Fibroblast of gingiva (primary cell): ENCODE data around the gene KYNU.
A peak's percentile ranks its signal among the peaks of the same experiment; 100 is the strongest.
"Not testable (repeated sequence)": the region's sequence is repeated elsewhere in the genome, so short reads cannot be mapped to it uniquely, and the experiment has no call there.

Source experiments
- DNase-seq: peaks from one replicate; pipeline ENCODE4 v3.0.0-alpha.2; 2011; ENCODE audit warnings: low read depth

Gene KYNU

DNA sequence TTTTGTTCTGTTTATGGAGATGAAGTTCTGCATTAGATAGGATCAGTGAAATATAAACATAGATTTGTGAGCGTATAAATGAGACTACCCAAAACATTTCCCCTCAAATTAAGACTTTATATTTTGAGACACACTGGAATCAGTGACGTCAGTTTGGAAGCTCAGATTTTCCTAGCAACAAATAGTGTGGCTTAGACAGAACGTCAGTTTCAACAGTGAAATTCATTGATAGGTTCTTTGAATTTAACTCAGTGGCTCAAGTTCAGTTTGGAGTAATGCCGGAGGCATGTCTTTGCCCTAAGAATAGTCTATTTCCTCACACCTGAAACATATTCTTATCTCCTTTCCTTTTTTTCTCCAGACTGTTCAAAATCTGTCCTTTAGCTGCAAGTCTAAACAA lies 138.2 kb downstream of the KYNU start:
- DNase-seq = no peak

DNA sequence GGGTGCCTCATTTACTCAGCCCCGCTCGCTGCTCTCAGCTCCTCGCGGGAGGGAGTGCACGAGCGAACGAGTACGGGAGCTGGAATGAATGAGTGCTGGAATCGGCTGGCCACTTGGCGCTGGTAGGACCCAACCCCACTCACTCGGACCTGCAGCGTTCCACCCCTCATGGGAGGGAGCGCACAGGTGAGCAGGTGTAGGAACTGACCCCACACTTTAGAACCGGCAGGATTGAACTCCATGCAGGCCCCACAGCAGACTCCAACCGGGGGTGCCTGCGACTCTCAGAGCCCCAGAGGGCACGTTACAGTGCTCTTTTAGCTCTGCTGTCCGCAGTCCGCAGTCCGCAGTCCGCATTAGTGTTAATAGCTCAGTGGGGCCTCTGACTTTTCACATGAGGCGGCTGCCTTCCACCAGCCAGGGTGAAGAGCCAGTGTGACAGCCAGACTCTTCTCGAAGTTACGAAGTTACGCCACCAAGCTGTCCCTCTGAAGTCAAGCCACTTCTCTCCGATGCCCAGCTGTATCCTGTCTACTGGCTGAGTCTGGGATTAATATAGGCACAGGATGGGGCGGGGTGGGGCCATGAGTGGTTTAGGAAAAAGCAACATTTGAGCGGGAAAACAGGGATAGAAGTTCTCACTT lies 149.1 kb downstream of the KYNU start:
- no peak for DNase-seq

DNA sequence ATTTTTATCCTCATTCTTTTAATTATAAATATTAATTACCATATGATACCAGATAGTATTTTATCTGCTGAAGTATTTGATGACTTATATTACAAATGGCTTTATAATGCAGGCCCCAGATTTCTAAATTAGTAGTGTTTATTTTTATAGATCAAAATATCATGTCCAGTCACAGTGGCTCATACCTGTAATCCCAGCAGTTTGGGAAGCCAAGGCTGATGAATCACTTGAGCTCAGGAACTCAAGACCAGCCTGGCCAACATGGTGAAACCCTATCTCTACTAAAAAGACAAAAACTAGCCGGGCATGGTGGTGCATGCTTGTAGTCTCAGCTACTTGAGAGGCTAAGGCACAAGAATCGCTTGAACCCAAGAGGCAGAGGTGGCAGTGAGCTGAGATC lies 151.7 kb downstream of the KYNU start:
- DNase-seq = peak; percentile 38

DNA sequence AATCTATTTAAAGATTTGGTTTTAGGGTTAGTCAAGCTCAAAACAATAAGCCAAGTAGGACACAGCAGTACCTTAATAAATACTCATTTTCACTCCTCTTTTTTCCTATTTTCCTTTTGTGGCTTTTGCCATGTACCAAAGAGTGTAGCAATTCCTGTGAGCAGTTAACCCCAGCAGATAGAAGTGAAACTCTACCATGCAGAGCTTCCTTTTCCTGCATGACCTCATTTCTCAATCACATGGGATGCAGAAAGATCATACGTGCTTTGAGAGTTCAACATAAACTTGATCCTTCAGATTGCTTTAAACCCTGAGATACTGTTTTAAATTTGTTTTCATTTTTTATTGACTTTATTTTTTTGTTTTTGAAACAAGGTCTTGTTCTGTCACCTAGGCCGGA lies 152.7 kb downstream of the KYNU start:
- no peak for DNase-seq

GRCh38 chr2:143034292-143035074 lies 157.0 kb downstream of the KYNU start:
- peak; percentile 75 for DNase-seq

GRCh38 chr2:143051465-143051864 lies 174.0 kb downstream of the KYNU start:
- no peak for DNase-seq

- not testable (repeated sequence) for DNase-seq
Observed at GRCh38 chr2:143053437-143053836, 176.0 kb downstream of the KYNU start.

DNA sequence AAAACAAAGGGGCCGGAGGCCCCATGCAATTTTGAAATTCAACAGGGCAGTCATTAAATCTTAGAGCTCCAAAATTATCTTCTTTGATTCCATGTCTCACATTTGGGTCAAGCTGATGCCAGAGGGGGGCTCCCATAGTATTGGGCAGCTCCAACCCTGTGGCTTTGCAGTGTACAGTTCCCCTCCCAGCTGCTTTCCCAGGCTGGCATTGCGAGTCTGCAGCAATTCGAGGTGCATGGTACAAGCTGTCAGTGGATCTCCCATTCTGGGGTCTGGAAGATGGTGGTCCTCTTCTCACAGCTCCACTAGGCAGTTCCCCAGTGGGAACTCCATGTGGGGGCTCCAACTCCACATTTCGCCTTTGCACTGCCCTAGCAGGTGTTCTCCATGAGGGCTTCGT lies 179.1 kb downstream of the KYNU start:
- no peak for DNase-seq

GRCh38 chr2:143058851-143059250 lies 181.4 kb downstream of the KYNU start:
- DNase-seq = peak; percentile 95

GRCh38 chr2:143063612-143064200 lies 186.2 kb downstream of the KYNU start:
- no peak for DNase-seq

DNA sequence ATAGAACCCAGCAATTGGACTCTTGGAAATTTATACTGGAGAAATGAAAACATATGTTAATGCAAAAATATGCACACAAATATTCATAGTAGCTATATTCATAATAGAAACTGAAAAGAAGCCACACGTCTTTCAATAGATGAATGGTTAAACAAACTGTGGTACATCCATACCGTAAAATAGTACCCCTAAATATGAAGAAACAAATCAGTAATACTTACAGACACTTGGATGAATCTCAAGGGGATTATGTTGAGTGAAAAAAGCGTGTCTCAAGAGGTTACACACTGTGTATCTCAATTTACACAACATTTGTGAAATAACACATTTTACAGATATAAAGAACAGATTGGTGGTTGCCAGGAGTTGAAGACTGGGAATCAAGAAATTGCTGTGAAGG lies 190.6 kb downstream of the KYNU start:
- DNase-seq = peak; percentile 23

DNA sequence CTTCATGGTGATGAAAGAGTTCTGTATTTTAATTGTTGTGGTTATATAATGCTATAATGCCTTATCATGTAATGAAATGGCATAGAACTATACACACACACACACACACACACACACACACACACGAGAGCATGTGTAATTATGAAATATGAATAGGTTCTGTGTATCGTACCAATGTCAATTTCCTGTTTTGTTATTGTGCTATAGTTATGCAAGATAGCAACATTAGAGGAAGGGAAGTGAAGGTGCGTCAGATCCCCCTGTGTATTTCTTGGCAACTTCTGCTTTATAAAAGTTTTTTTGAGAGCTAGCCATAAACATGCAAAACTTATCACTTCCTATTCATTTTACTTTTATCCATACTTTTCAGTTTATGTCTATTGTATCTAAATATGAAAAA lies 191.0 kb downstream of the KYNU start:
- no peak for DNase-seq

- DNase-seq = no peak
Observed at GRCh38 chr2:143070704-143071103, 193.2 kb downstream of the KYNU start.

GRCh38 chr2:143071185-143071876 lies 193.9 kb downstream of the KYNU start:
- no peak for DNase-seq

DNA sequence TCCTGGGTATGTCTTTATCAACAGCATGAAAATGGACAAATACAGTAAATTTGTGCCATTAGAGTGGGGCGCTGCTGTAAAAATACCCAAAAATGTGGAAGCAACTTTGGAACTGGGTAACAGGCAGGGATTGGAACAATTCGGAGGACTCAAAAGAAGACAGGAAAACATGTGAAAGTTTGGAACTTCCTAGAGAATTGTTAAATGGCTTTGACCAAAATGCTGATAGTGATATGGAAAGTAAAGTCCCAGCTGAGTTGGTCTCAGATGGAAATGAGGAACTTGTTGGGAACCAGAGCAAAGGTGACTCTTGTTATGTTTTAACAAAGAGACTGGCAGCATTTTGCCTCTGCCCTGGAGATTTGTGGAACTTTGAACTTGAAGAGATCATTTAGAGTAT lies 197.4 kb downstream of the KYNU start:
- DNase-seq = not testable (repeated sequence)

- DNase-seq = no peak
Observed at GRCh38 chr2:143075711-143076110, 198.2 kb downstream of the KYNU start.

DNA sequence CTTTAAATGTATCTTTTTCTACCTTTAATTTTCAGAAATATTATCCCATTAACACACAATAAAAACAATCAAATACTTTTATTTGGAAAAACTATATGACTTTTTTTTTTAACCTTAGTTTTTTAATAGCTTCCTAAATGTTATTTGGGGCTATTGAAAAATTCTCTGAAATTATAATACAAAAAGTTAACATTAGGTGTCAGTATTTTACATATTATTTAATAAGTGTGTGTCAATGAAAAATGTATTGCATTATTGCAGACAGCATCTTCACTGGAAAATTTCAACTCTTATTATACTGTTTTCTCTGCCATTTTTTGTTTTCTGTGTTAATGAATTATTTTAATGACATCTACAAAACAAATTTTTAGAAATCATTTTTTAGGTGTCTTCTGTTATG lies 200.6 kb downstream of the KYNU start:
- no peak for DNase-seq

- no peak for DNase-seq
Observed at GRCh38 chr2:143081616-143082015, 204.2 kb downstream of the KYNU start.

DNA sequence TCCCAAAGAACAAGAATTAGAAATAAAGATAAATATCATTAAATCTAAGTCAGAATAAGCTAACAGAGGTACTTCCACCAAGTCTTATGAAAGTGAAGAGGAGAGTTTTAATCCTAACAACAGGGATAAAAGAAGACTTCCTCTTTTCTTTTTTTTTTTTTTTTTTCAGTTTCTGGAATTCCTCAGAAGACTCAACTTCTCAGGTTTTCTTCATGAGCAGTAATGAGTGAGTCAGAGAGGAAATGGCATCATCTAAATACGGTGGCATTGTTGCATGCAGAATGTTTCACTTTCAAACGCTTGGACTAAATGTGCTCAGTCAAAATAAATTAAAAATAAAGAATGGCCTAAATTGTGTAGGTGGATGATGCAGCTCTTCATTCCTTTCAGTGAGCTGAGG lies 206.2 kb downstream of the KYNU start:
- DNase-seq = peak; percentile 83

GRCh38 chr2:143084462-143084861 lies 207.0 kb downstream of the KYNU start:
- DNase-seq = no peak

DNA sequence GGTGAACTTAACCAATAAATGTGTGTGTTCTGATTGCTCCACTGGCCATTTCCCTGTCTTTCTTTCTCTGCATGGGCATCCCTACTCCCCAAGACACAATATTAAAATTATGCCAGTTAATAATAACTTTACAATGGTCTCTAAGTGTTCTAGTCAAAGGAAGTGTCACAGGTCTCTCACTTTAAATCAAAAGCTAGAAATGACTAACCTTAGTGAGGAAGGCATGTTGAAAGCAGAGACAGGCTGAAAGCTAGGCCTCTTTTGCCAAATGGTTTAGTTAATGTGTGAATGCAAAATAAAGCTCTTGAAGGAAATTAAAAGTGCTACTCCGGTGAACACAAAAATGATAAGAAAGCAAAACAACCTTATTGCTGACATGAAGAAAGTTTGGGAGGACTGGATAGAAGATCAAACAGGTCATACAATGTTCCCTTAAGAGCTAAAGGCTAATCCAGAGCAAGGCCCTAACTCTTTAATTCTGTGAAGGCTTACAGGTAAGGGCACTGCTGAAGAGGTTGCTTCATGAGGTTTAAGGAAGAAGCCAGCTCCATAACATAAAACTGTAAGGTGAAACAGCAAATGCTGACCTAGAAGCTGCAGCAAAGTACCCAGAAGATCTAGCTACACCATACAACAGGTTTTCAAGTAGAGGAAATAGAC lies 207.8 kb downstream of the KYNU start:
- DNase-seq = no peak

DNA sequence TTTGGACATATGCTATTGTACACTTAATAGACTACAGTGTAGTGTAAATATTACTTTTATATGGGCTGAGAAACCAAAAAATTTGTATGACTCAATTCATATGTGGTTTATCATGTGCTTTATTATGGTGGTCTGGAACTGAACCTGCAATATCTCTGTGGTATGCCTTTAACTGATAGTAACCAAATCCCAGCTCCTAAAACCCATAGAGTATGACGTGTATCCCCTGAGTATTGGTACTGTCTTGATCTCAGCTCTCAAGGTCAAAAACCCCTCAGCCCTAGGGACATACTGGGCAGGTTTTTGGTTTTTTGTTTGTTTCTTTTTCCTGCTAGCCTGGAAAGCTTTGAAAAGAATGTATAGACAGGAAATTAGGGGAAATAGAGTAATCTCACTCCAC lies 209.6 kb downstream of the KYNU start:
- no peak for DNase-seq
